Panc1 (cell line): ENCODE measurements around the gene TRPC4AP. TPM values are rescaled to one million over a fixed set of nuclear protein-coding genes. Genes with fewer than 3 reads are reported as not detected.

Source experiments
- ATAC-seq: fragments of 200-7000 bp; cut with Tn5 transposase; 2 replicates; pipeline ENCODE4 v1.9.1; 2020; ENCODE audit warnings: mild to moderate bottlenecking, moderate library complexity
- BruUV-seq: library from RNA; stranded (reverse); fragments of 400-500 nt; replicated peaks from 2 replicates; lab custom pipeline; 2021; lab: Mats Ljungman, UMichigan
- CTCF ChIA-PET: fragments of 300-600 bp; sonication (Branson Sonifier 250); formaldehyde crosslinking; loops from one replicate; lab custom pipeline; 2022; ENCODE audit warnings: antibody characterized with exemption; lab: Charles Lee
- POLR2A ChIA-PET: fragments of 300-600 bp; sonication (Branson Sonifier 250); formaldehyde crosslinking; loops from one replicate; lab custom pipeline; 2022; ENCODE audit warnings: antibody characterized with exemption; lab: Charles Lee
- DNase-seq: peaks from one replicate; pipeline ENCODE4 v3.0.0-alpha.2; 2010; ENCODE audit warnings: low read depth, low spot score
- H3K27ac ChIP-seq: 2 replicates; pipeline ENCODE4 v1.5.1; 2011; ENCODE audit warnings: mild to moderate bottlenecking, low read length, inconsistent platforms
- H3K27me3 ChIP-seq: fragments of 200-500 bp; sonication (Bioruptor generic); 2 replicates; pipeline ENCODE4 v1.6.0; 2014; ENCODE audit warnings: low read length, inconsistent platforms; ENCODE audit not compliant: control insufficient read depth, insufficient read depth
- H3K36me3 ChIP-seq: fragments of 200-500 bp; sonication (Bioruptor generic); 2 replicates; pipeline ENCODE4 v1.5.1; 2014; ENCODE audit warnings: inconsistent platforms, mild to moderate bottlenecking, low read length, moderate library complexity; ENCODE audit not compliant: control insufficient read depth, insufficient read depth
- H3K4me1 ChIP-seq: 2 replicates; pipeline ENCODE4 v1.5.1; 2011; ENCODE audit warnings: inconsistent platforms, mild to moderate bottlenecking, low read length, moderate library complexity; ENCODE audit not compliant: control insufficient read depth, insufficient read depth
- H3K4me3 ChIP-seq, 2 experiments: 2 replicates each; pipeline ENCODE4 v1.5.1; 2011 to 2012; ENCODE audit warnings: low read depth in 2 of 2, low read length in 2 of 2, mild to moderate bottlenecking in 2 of 2, inconsistent platforms in 1 of 2, moderate library complexity in 1 of 2
- H3K9me3 ChIP-seq: fragments of 200-500 bp; sonication (Bioruptor generic); 2 replicates; pipeline ENCODE4 v1.5.1; 2014; ENCODE audit warnings: low read depth, mild to moderate bottlenecking, inconsistent platforms, low read length, moderate library complexity; ENCODE audit not compliant: control insufficient read depth, insufficient read depth
- POLR2AphosphoS5 ChIP-seq: IDR thresholded peaks from 2 replicates; pipeline ENCODE4 v1.6.1; 2012; ENCODE audit warnings: mild to moderate bottlenecking, low read depth, low read length, moderate library complexity
- SIN3A ChIP-seq: IDR thresholded peaks from 2 replicates; pipeline ENCODE4 v1.6.1; 2012; ENCODE audit warnings: low read depth, mild to moderate bottlenecking, low read length, moderate library complexity, borderline replicate concordance; ENCODE audit not compliant: insufficient read depth
- TCF7L2 ChIP-seq: IDR thresholded peaks from 2 replicates; pipeline ENCODE4 v1.6.1; 2011; ENCODE audit warnings: mild to moderate bottlenecking, low read depth, low read length, inconsistent platforms
- in situ Hi-C: cut with HindIII; loops from 2 replicates; pipeline ENCODE4 v1.10.0; 2016; ENCODE audit warnings: low sequenced_read_pairs, low pct_unique_long_range_greater_than_20kb
- intact Hi-C: fragments of 100-400 bp; cut with micrococcal nuclease; formaldehyde crosslinking; loops from one replicate; pipeline ENCODE4 v1.10.0; 2022; ENCODE audit not compliant: unreplicated experiment
- total RNA-seq: library from RNA; stranded (reverse); gene quantifications from one replicate; pipeline ENCODE4 v1.2.1, GENCODE V29; 2021; ENCODE audit not compliant: unreplicated experiment
- TF ChIP-seq, protein P1 (sequence below): fragments of 450-650 bp; IDR thresholded peaks from 2 replicates; pipeline ENCODE4 v1.5.1; 2017; ENCODE audit warnings: mild to moderate bottlenecking
- TF ChIP-seq, protein P2 (sequence below), 2 experiments: IDR thresholded peaks; 2 replicates each; pipeline ENCODE4 v1.6.1; 2011 to 2012; ENCODE audit warnings: low read depth in 2 of 2, control low read depth in 1 of 2, low read length in 1 of 2, mild to moderate bottlenecking in 1 of 2, moderate library complexity in 1 of 2; ENCODE audit not compliant: insufficient read depth in 1 of 2

The TRPC4AP gene
- total RNA-seq, 1 experiment from 2014 or later: 48.4 TPM

GRCh38 chr20:34994509-34995131, 98.0 kb downstream of the TRPC4AP start:
- ATAC-seq (no peak), DNase-seq (no peak)
- in situ Hi-C loops: no loop called here
- ChIA-PET POLR2A (no interaction called here), CTCF (no interaction called here)
- no peak overlapping the region for H3K4me3 ChIP-seq
- TF ChIP-seq SIN3A: no peak
- no peak for TF ChIP-seq POLR2AphosphoS5
- TF ChIP-seq, protein P1, sequence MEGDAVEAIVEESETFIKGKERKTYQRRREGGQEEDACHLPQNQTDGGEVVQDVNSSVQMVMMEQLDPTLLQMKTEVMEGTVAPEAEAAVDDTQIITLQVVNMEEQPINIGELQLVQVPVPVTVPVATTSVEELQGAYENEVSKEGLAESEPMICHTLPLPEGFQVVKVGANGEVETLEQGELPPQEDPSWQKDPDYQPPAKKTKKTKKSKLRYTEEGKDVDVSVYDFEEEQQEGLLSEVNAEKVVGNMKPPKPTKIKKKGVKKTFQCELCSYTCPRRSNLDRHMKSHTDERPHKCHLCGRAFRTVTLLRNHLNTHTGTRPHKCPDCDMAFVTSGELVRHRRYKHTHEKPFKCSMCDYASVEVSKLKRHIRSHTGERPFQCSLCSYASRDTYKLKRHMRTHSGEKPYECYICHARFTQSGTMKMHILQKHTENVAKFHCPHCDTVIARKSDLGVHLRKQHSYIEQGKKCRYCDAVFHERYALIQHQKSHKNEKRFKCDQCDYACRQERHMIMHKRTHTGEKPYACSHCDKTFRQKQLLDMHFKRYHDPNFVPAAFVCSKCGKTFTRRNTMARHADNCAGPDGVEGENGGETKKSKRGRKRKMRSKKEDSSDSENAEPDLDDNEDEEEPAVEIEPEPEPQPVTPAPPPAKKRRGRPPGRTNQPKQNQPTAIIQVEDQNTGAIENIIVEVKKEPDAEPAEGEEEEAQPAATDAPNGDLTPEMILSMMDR: no peak
- TF ChIP-seq, protein P2, sequence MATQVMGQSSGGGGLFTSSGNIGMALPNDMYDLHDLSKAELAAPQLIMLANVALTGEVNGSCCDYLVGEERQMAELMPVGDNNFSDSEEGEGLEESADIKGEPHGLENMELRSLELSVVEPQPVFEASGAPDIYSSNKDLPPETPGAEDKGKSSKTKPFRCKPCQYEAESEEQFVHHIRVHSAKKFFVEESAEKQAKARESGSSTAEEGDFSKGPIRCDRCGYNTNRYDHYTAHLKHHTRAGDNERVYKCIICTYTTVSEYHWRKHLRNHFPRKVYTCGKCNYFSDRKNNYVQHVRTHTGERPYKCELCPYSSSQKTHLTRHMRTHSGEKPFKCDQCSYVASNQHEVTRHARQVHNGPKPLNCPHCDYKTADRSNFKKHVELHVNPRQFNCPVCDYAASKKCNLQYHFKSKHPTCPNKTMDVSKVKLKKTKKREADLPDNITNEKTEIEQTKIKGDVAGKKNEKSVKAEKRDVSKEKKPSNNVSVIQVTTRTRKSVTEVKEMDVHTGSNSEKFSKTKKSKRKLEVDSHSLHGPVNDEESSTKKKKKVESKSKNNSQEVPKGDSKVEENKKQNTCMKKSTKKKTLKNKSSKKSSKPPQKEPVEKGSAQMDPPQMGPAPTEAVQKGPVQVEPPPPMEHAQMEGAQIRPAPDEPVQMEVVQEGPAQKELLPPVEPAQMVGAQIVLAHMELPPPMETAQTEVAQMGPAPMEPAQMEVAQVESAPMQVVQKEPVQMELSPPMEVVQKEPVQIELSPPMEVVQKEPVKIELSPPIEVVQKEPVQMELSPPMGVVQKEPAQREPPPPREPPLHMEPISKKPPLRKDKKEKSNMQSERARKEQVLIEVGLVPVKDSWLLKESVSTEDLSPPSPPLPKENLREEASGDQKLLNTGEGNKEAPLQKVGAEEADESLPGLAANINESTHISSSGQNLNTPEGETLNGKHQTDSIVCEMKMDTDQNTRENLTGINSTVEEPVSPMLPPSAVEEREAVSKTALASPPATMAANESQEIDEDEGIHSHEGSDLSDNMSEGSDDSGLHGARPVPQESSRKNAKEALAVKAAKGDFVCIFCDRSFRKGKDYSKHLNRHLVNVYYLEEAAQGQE (IDR thresholded peaks at IDR 0.05; ENCODE audit: insufficient read depth in 1 of 2, low read depth in 2 of 2, low read length in 1 of 2): no peak
- H3K27me3 ChIP-seq: no peaks in the 10 kb centered on the region
- H3K27ac ChIP-seq: no peak overlapping the region
- intact Hi-C loops: no loop called here
- H3K36me3 ChIP-seq: no peaks in the 10 kb centered on the region
- no peaks in the 10 kb centered on the region for H3K4me1 ChIP-seq
- BruUV-seq: no TSS peak
- no peaks in the 10 kb centered on the region for H3K9me3 ChIP-seq

GRCh38 chr20:34993941-34994508, 98.6 kb downstream of the TRPC4AP start:
- POLR2A ChIA-PET: no interaction called here
- Histone ChIP-seq H3K4me1 (no peaks in the 10 kb centered on the region), H3K9me3 (no peaks in the 10 kb centered on the region), H3K4me3 (no peak overlapping the region), H3K36me3 (no peaks in the 10 kb centered on the region), H3K27me3 (no peaks in the 10 kb centered on the region), H3K27ac (no peak overlapping the region)
- DNase-seq (no peak), ATAC-seq (no peak)
- in situ Hi-C loops: no loop called here
- CTCF ChIA-PET: no interaction called here
- intact Hi-C loops: no loop called here
- no TSS peak for BruUV-seq
- TF ChIP-seq SIN3A (no peak), TCF7L2 (no peak), POLR2AphosphoS5 (no peak)
- TF ChIP-seq, protein P2 (IDR thresholded peaks at IDR 0.05; ENCODE audit: insufficient read depth in 1 of 2, low read depth in 2 of 2, low read length in 1 of 2): no peak
- TF ChIP-seq, protein P1: no peak
